Activated CD4-positive, alpha-beta T cell treated with anti-CD3 and anti-CD28 coated beads, Interleukin-2, amount 50 U/mL, for 48 hours (primary cell): ENCODE results near the gene DBI.
"Not testable (repeated sequence)": the region's sequence is repeated elsewhere in the genome, so short reads cannot be mapped to it uniquely, and the experiment has no call there.

Experiments
- DNase-seq, 2 experiments: peaks; one replicate each; pipeline ENCODE4 v3.0.0-alpha.2; 2020

The DBI gene

GRCh38 chr2:119402645-119403560, 36.1 kb downstream of the DBI start:
- DNase-seq, result no peak

GRCh38 chr2:119403618-119404017, 36.8 kb downstream of the DBI start:
- not testable (repeated sequence) for DNase-seq

- DNase-seq, result no peak
Observed at GRCh38 chr2:119405151-119405550, 38.4 kb downstream of the DBI start.

GRCh38 chr2:119407430-119408220, 40.8 kb downstream of the DBI start:
- peak; percentile 15 to 26 for DNase-seq

- no peak for DNase-seq
Observed at GRCh38 chr2:119408221-119408619, 41.4 kb downstream of the DBI start.

GRCh38 chr2:119409506-119409905, 42.7 kb downstream of the DBI start:
- DNase-seq, result no peak

GRCh38 chr2:119414894-119415293, 48.1 kb downstream of the DBI start:
- no peak for DNase-seq

- no peak for DNase-seq
Observed at GRCh38 chr2:119415630-119416029, 48.9 kb downstream of the DBI start.

- no peak for DNase-seq
Observed at GRCh38 chr2:119416299-119416923, 49.6 kb downstream of the DBI start.

GRCh38 chr2:119417908-119418307, 51.1 kb downstream of the DBI start:
- DNase-seq, result no peak

- DNase-seq, result no peak
Observed at GRCh38 chr2:119419065-119419464, 52.3 kb downstream of the DBI start.

- DNase-seq, result no peak
Observed at GRCh38 chr2:119419803-119420508, 53.2 kb downstream of the DBI start.

GRCh38 chr2:119421304-119421703, 54.5 kb downstream of the DBI start:
- DNase-seq, result no peak

- no peak for DNase-seq
Observed at GRCh38 chr2:119421741-119422140, 55.0 kb downstream of the DBI start.
